SHP77 treated with DMSO at 0.1 percent for 48 hours (cell line): ENCODE results near the gene ADRM1.

Source experiments
- DNase-seq: peaks from one replicate; lab custom pipeline; 2025; lab: John Stamatoyannopoulos, UW

The ADRM1 gene

DNA sequence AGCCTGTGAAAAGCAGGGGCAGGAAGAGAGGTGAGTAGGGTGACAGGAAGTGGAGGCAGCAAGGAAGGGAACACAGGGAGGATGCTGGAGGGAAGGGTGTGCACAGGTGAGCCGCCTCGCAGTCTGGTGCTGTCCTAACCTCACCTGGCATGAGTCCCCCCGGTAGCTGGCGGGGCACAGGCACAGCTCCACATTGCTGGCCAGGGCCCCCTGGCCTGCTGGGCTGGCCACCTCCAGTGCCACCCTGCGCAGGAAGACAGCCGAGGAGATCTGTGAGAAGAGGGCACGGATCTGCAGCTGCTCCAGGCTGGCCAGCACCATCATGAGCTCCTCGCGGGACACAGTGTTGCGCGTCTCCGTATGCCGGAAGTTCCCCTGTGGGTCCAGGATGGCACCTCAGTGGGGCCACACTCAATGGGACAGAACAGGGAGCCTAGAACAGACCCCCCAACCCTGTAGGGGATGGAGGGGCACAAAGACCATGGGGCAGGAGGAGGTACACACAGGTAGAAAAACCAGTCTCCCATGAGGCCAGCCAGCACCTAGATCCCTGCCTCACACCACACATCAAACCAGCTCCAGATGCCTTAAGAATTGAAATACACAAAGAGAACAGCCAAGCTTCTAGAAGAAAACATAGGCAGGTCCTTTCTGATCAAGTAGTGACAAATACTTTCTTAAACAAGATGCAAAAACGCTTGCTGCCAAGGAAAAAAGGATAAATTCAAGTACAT, 22.5 kb downstream of the ADRM1 start:
- no peak for DNase-seq

- no peak for DNase-seq
Measured at GRCh38 chr20:62326559-62326958, 23.8 kb downstream of the ADRM1 start.

DNA sequence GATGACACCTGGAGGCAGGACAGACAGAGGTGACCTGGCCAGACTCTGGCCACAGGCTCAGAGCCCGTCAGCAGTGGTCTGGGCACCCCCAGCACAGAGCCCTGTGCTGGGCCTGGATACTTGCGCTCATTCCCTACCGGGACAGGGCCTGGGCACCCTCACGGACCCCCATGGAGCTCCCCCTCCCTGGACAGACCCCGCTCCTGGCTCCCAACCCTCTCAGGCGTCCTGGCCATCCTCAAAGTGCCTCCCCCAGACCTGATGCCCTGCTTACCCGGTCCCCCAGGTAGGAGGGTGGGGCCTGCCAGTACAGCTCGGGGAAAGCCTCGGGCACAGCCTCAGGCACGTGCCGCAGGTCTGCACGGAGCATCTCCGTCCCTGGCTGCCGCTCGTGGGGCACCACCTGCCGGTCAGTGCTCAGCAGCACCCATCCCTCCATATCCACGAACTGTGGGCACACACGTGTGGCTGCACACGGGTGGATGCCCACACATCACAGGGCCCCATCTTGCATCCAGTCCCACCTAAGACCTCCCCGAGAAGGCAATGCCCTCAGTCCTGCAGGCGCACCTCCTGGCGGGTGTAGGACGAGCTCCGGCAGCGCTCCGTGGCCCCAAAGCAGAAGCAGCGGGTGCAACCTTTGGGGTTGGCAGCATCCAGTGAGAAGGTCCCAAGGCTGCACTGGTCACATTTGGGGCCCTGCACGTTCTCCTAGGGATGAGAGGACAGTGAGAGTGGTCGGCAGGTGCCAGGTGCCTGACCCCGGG, 24.3 kb downstream of the ADRM1 start:
- DNase-seq = no peak

DNA sequence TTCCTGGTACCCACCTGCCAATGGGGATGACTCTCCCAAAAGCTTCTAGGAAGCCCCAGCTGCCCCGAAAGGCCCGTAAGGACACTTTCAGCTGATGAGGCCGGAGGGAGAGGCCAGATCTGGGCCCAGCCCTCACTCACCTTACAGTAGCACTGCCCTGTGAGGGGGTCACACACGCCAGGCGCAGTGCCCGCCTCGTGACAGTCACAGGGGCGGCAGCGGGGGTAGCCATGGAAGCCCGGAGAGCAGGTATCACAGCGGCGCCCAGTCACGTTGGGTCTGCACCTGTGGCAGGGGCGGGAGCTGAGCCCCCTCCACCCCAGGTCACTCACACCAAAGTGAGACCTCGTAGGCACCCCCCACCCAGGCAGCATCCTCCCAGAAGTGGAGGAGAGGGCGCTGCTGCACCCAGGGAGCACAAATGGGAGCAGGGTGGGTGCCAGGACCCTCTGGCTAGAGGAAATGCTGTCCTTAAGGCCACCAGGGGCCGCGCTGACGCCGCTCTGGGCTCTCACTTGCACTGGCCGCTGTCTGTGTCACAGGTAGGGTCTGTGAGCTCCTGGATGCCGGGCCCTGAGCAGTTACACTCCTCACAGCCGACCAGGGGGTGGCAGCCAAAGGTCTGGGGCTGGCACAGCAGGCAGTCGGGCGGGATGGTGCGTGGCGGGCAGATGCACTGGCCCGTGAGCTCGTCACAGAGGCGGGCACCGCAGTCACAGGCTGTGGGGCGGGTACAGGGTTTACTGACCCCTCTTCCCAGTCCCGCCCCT, 25.1 kb downstream of the ADRM1 start:
- no peak for DNase-seq

GRCh38 chr20:62328684-62329388, 26.0 kb downstream of the ADRM1 start:
- no peak for DNase-seq

DNA sequence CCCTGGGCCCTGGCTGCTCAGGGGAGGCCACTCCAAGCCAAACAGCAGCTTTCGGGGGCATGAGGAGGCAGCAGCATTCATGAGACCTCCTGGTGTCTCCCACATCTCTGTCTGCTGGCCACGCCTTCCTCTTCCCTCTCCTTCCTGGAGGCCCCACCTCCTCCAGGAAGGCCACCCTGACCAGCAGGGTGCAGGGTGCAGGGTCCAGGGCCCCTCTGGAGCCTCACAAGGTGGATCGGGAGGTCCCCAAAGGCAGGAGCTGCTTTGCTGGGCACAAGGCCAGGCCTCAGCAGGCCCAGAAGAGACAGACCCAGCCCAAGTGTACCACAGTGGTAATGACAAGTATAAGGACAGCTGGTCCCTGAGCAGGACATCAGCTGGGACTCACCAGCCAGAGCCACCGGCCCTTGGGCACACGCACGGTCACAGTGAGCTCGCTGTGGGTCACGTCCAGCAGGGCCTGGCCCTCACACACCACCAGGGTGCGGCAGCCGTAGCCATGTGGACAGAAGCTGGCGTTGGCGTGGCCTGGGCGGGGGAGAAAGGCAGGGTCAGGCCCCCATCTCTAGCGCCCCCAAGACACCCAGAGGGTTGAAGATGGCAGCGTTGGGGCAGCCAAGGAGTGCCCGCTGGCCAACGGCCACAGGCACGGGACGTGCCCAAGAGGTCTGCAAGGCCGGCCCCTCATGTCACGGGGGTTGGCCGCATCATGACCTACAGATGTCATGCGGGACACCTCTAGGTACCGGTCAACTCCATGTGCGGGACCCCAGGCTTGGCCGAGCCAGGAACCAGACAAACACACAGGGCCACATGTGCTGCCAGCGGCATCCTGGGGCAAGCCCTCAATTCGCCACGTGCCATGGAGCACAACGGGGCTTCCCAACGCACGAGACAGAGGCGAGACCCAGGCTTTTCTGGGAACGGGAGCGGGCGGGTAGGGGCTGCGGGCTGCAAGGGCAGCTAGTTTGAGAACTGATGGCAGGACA, 26.9 kb downstream of the ADRM1 start:
- no peak for DNase-seq

DNA sequence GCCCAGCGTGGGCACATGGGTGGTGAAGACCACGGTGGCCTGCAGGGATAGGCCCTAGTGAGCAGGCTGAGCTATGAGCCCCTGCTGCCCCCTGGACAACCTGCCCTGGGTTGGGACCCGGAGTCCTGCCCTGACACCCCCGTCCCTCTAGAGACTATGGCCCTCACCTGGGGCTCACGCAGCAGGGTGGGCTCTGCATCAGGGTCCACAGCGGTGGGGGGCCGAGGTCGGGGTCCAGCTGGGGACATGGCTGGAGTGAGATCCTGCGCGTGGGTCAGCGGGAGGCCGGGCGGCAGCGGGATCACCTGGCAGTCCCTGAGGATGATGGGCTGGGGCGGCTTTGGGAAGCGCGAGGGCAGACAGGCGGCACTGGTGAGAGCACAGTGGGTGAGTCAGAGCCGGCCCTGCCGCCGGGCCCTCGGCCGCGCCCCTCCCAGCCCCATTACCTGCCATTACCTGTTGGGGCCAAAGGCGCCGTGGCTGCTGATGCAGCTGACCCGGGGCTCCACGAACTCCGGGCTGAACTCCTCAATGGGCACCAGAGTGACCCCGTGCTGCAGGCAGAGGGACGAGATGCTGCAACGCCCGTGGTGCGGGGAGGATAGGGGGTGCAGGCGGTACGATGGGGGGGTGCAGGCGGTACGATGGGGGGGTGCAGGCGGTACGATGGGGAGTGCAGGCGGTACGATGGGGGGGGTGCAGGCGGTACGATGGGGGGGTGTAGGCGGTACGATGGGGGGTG, 27.9 kb downstream of the ADRM1 start:
- DNase-seq = no peak

GRCh38 chr20:62331347-62331746, 28.6 kb downstream of the ADRM1 start:
- no peak for DNase-seq

GRCh38 chr20:62332421-62332820, 29.6 kb downstream of the ADRM1 start:
- no peak for DNase-seq

DNA sequence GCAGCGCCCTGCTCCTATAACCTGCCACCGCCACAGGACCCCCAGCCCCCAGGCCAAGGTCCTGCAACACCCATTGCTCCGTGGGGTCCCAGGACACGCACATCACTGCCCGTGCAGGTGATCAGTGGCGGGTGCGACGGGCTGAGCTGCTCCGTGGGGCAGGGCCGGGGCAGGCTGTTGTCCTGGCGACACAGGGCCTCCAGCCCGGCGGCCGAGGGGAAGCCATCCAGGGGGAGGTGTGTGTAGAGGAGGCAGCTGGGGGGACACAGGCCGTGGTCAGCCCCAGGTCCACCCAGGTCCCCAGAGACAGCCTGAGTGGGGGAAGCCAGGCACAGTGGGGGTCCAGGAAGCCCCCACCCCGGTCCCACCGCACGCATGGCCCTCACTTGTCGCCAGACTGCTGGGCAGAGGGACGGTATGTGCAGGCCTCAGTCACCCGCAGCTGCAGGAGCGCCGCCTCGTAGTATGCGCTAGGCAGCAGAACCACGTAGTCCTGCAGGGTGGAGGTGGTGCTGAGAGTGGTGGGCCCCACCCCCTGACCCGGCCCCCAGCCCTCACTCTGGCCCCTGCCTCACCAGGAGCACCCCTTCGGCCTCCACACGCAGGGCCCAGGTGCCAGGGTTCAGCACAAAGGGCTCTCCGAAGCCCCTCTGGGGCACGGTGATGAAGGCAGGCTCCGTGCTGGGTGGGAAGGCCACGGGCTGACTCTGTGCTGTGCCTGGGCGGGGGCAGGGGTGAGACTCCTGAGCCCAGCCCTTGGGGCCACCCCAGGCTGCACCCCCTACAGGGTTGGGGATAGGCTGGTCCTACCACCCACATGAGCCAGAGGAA, 30.4 kb downstream of the ADRM1 start:
- no peak for DNase-seq

GRCh38 chr20:62333820-62334595, 31.2 kb downstream of the ADRM1 start:
- DNase-seq = no peak

- DNase-seq = no peak
Measured at GRCh38 chr20:62334881-62335280, 32.1 kb downstream of the ADRM1 start.

GRCh38 chr20:62335532-62335931, 32.7 kb downstream of the ADRM1 start:
- no peak for DNase-seq

DNA sequence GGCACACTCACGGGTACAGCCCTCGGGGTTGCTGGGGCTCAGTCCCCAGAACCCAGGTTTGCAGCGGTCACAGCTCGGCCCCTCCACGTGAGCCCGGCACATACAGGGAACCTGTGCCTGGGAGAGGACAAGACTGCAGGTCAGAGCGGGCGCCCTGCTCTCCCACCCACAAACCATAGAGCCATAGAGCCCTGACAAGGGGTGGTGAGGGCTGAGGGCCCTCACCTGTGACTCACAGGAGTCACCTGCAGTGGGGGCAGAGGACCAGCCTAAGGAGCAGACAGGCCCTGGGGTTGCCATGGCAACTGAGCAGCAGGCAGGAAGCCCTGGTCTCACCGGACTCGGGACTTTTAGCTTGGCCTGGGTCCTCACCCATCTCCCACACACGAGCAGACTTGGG, 33.5 kb downstream of the ADRM1 start:
- no peak for DNase-seq

GRCh38 chr20:62336775-62337557, 34.2 kb downstream of the ADRM1 start:
- DNase-seq = no peak

GRCh38 chr20:62337558-62338293, 34.9 kb downstream of the ADRM1 start:
- no peak for DNase-seq

GRCh38 chr20:62338294-62338620, 35.5 kb downstream of the ADRM1 start:
- no peak for DNase-seq
